Measurements from ENCODE around the gene GTPBP3.

Gene GTPBP3

GRCh38 chr19:17296976-17297375 lies 40.4 kb upstream of the GTPBP3 start:
- Histone ChIP-seq H3K36me3 (ENCODE audit: insufficient read depth, low read length) (no peaks in the 10 kb centered on the region), H3K4me3 (ENCODE audit: low read length, poor library complexity, severe bottlenecking) (no peak overlapping the region), H3K4me1 (ENCODE audit: insufficient read depth, low read length, poor library complexity, severe bottlenecking) (peaks cover 1% of the 10 kb centered on the region), H3K9me3 (ENCODE audit: insufficient read depth, low read depth, low read length) (0 out of 2 replicates have a peak, but pooled peaks cover 2% of the 10 kb centered on the region), H2AFZ (ENCODE audit: low read length) (no peak overlapping the region), H3K4me2 (ENCODE audit: low read depth, low read length, poor library complexity, severe bottlenecking) (no peak overlapping the region), H3F3A (ENCODE audit: low read depth) (no peaks in the 10 kb centered on the region), H3K27me3 (ENCODE audit: insufficient read depth, low read length, poor library complexity, severe bottlenecking) (no peaks in the 10 kb centered on the region), H3K9me2 (replicated peaks; ENCODE audit: low read depth, low read length) (no peaks in the 10 kb centered on the region), H4K20me1 (ENCODE audit: insufficient read depth, low read length, poor library complexity, severe bottlenecking) (no peaks in the 10 kb centered on the region), H3K79me2 (ENCODE audit: insufficient read depth, low read length) (peaks cover 12% of the 10 kb centered on the region; the same call in 1 of the 2 replicates), H3K9ac (ENCODE audit: low read depth, low read length, poor library complexity, severe bottlenecking) (no peak overlapping the region)
- TF ChIP-seq EZH2phosphoT487 (IDR thresholded peaks at IDR 0.05; ENCODE audit: borderline replicate concordance), result no peak
- no peak for TF ChIP-seq CTCF (conservative IDR thresholded peaks at IDR 0.05; ENCODE audit: low read length)

GRCh38 chr19:17300992-17301619 lies 36.2 kb upstream of the GTPBP3 start:
- H3K36me3 ChIP-seq (ENCODE audit: insufficient read depth, low read length), result no peaks in the 10 kb centered on the region
- H3K9ac ChIP-seq (ENCODE audit: low read depth, low read length, poor library complexity, severe bottlenecking), result no peak overlapping the region

GRCh38 chr19:17302391-17303166 lies 34.8 kb upstream of the GTPBP3 start:
- H3K79me2 ChIP-seq (ENCODE audit: insufficient read depth, low read length), result peaks cover 33% of the 10 kb centered on the region
- H3K36me3 ChIP-seq (ENCODE audit: insufficient read depth, low read length), result no peaks in the 10 kb centered on the region
- no peaks in the 10 kb centered on the region for H3K9me2 ChIP-seq (replicated peaks; ENCODE audit: low read depth, low read length)
- H3K27me3 ChIP-seq (ENCODE audit: insufficient read depth, low read length, poor library complexity, severe bottlenecking), result no peaks in the 10 kb centered on the region
- H3K9ac ChIP-seq (ENCODE audit: low read depth, low read length, poor library complexity, severe bottlenecking), result peak overlapping the region; percentile 83
- H3K4me1 ChIP-seq (ENCODE audit: insufficient read depth, low read length, poor library complexity, severe bottlenecking), result peaks cover 26% of the 10 kb centered on the region
- H3K9me3 ChIP-seq (ENCODE audit: insufficient read depth, low read depth, low read length), result 0 out of 2 replicates have a peak, but pooled peaks cover 2% of the 10 kb centered on the region
- peaks cover 9% of the 10 kb centered on the region; the same call in 1 of the 2 replicates for H3F3A ChIP-seq (ENCODE audit: low read depth)
- H4K20me1 ChIP-seq (ENCODE audit: insufficient read depth, low read length, poor library complexity, severe bottlenecking), result no peaks in the 10 kb centered on the region
- peak overlapping the region; percentile 77 for H2AFZ ChIP-seq (ENCODE audit: low read length)
- H3K4me2 ChIP-seq (ENCODE audit: low read depth, low read length, poor library complexity, severe bottlenecking), result peak overlapping the region; percentile 83
- TF ChIP-seq EZH2phosphoT487 (IDR thresholded peaks at IDR 0.05; ENCODE audit: borderline replicate concordance), result no peak
- no peak for TF ChIP-seq CTCF (conservative IDR thresholded peaks at IDR 0.05; ENCODE audit: low read length)
- peak overlapping the region; percentile 77 for H3K4me3 ChIP-seq (ENCODE audit: low read length, poor library complexity, severe bottlenecking)

More at GRCh38 chr19:17300992-17301619, 36.2 kb upstream of the GTPBP3 start:
- Histone ChIP-seq H3K9me3 (ENCODE audit: insufficient read depth, low read depth, low read length) (0 out of 2 replicates have a peak, but pooled peaks cover 2% of the 10 kb centered on the region), H4K20me1 (ENCODE audit: insufficient read depth, low read length, poor library complexity, severe bottlenecking) (no peaks in the 10 kb centered on the region), H3F3A (ENCODE audit: low read depth) (peaks cover 9% of the 10 kb centered on the region; the same call in 1 of the 2 replicates), H3K79me2 (ENCODE audit: insufficient read depth, low read length) (peaks cover 20% of the 10 kb centered on the region), H3K4me1 (ENCODE audit: insufficient read depth, low read length, poor library complexity, severe bottlenecking) (peaks cover 21% of the 10 kb centered on the region), H3K27me3 (ENCODE audit: insufficient read depth, low read length, poor library complexity, severe bottlenecking) (no peaks in the 10 kb centered on the region), H3K4me3 (ENCODE audit: low read length, poor library complexity, severe bottlenecking) (no peak overlapping the region), H2AFZ (ENCODE audit: low read length) (no peak overlapping the region), H3K9me2 (replicated peaks; ENCODE audit: low read depth, low read length) (no peaks in the 10 kb centered on the region), H3K4me2 (ENCODE audit: low read depth, low read length, poor library complexity, severe bottlenecking) (peak overlapping the region; percentile 5)
- no peak for TF ChIP-seq CTCF (conservative IDR thresholded peaks at IDR 0.05; ENCODE audit: low read length)
- TF ChIP-seq EZH2phosphoT487 (IDR thresholded peaks at IDR 0.05; ENCODE audit: borderline replicate concordance), result no peak
